H1 (cell line): ENCODE data around the gene NDUFA8. TPM values are rescaled to one million over a fixed set of nuclear protein-coding genes. Genes with fewer than 3 reads are reported as not detected.
A peak's percentile ranks its signal among the peaks of the same experiment; 100 is the strongest.

Source experiments
- CTCF ChIA-PET: fragments of 300-600 bp; sonication (Branson Sonifier 250); formaldehyde crosslinking; loops from one replicate; lab custom pipeline; 2021; ENCODE audit not compliant: partially characterized antibody; lab: Charles Lee
- POLR2A ChIA-PET: fragments of 300-600 bp; sonication (Branson Sonifier 250); formaldehyde crosslinking; loops from one replicate; lab custom pipeline; 2021; ENCODE audit warnings: inconsistent platforms; ENCODE audit not compliant: partially characterized antibody; lab: Charles Lee
- DNase-seq, 2 experiments: peaks; one replicate each; pipeline versions ENCODE4 v3.0.0 to v3.0.0-alpha.2; 2010 to 2022; ENCODE audit warnings: low spot score in 2 of 2, low read depth in 1 of 2, mixed read lengths in 1 of 2
- FAIRE-seq: peaks from 2 replicates; lab custom pipeline; 2011; peaks lifted over from hg19 to GRCh38; lab: Jason Lieb, UNC
- H2AFZ ChIP-seq: 2 replicates; pipeline ENCODE4 v1.8.1; 2012; ENCODE audit warnings: low read length, inconsistent platforms
- H2AK5ac ChIP-seq: 2 replicates; pipeline ENCODE4 v1.6.1; 2013; ENCODE audit warnings: low read depth, low read length
- H2BK120ac ChIP-seq: replicated peaks from 2 replicates; pipeline ENCODE3; 2013; ENCODE audit warnings: low read depth, low read length, inconsistent platforms
- H2BK12ac ChIP-seq: 2 replicates; pipeline ENCODE4 v1.6.1; 2013; ENCODE audit warnings: low read depth, low read length
- H2BK15ac ChIP-seq: 2 replicates; pipeline ENCODE4 v1.6.1; 2013; ENCODE audit warnings: low read length
- H2BK20ac ChIP-seq: 2 replicates; pipeline ENCODE4 v1.6.1; 2013; ENCODE audit warnings: low read length
- H2BK5ac ChIP-seq: 2 replicates; pipeline ENCODE4 v1.6.1; 2013; ENCODE audit warnings: low read depth, low read length
- H3K14ac ChIP-seq: 2 replicates; pipeline ENCODE4 v1.6.1; 2013; ENCODE audit warnings: inconsistent platforms; ENCODE audit not compliant: insufficient read length
- H3K18ac ChIP-seq: 2 replicates; pipeline ENCODE4 v1.6.1; 2013; ENCODE audit warnings: low read length; ENCODE audit errors: extremely low read depth
- H3K23ac ChIP-seq: 2 replicates; pipeline ENCODE4 v1.6.1; 2013; ENCODE audit warnings: inconsistent platforms; ENCODE audit not compliant: insufficient read length
- H3K23me2 ChIP-seq: 2 replicates; pipeline ENCODE4 v1.6.1; 2013; ENCODE audit warnings: low read depth, low read length
- H3K27ac ChIP-seq: 2 replicates; pipeline ENCODE4 v1.6.1; 2011; ENCODE audit warnings: low read depth, low read length, inconsistent platforms
- H3K27me3 ChIP-seq, 4 experiments: replicated peaks in 1 of 4; 1 replicate in 1 of 4; 2 replicates in 3 of 4; pipeline versions ENCODE4 v1.6.1 to v1.8.1; 2011 to 2013; ENCODE audit warnings: low read length in 3 of 4, mild to moderate bottlenecking in 3 of 4, inconsistent platforms in 2 of 4, mixed read lengths in 2 of 4, moderate library complexity in 1 of 4; ENCODE audit not compliant: control insufficient read depth in 3 of 4, insufficient read depth in 3 of 4; ENCODE audit errors: extremely low read depth in 1 of 4
- H3K36me3 ChIP-seq, 4 experiments: 2 replicates each; pipeline versions ENCODE4 v1.6.1 to v1.8.1; 2011 to 2013; ENCODE audit warnings: mild to moderate bottlenecking in 4 of 4, low read length in 3 of 4, moderate library complexity in 2 of 4, control low read depth in 1 of 4, inconsistent platforms in 1 of 4; ENCODE audit not compliant: insufficient read depth in 4 of 4, control insufficient read depth in 2 of 4
- H3K4ac ChIP-seq: replicated peaks from 2 replicates; pipeline ENCODE3; 2013; ENCODE audit warnings: low read length, low read depth, mixed read lengths, inconsistent platforms; ENCODE audit not compliant: insufficient read length
- H3K4me1 ChIP-seq, 4 experiments: replicated peaks in 1 of 4; 1 replicate in 1 of 4; 2 replicates in 3 of 4; pipeline versions ENCODE4 v1.6.1 to v1.8.1; 2011 to 2013; ENCODE audit warnings: low read length in 3 of 4, inconsistent platforms in 2 of 4, mixed read lengths in 1 of 4; ENCODE audit not compliant: insufficient read depth in 4 of 4, control insufficient read depth in 3 of 4
- H3K4me2 ChIP-seq, 2 experiments: 2 replicates each; pipeline versions ENCODE4 v1.6.1 to v1.8.1; 2011 to 2013; ENCODE audit warnings: low read depth in 2 of 2, low read length in 2 of 2, control low read depth in 1 of 2, inconsistent platforms in 1 of 2, mild to moderate bottlenecking in 1 of 2; ENCODE audit not compliant: insufficient read depth in 1 of 2
- H3K4me3 ChIP-seq, 4 experiments: fragments of 200-600, 300-600 bp in 1 of 4; sonication (generic), shearing (Covaris generic), sonication (Bioruptor Twin) in 1 of 4; 2 replicates each; pipeline versions ENCODE4 v1.5.1 to v1.8.1; 2011 to 2016; ENCODE audit warnings: low read length in 4 of 4, low read depth in 3 of 4, control low read depth in 2 of 4, inconsistent platforms in 2 of 4, mild to moderate bottlenecking in 2 of 4, mixed read lengths in 1 of 4, moderate library complexity in 1 of 4; ENCODE audit not compliant: insufficient read depth in 2 of 4; ENCODE audit errors: extremely low read depth in 1 of 4
- H3K56ac ChIP-seq: replicated peaks from 2 replicates; pipeline ENCODE3; 2013; ENCODE audit warnings: low read depth, mild to moderate bottlenecking, mixed read lengths, low read length, inconsistent platforms; ENCODE audit not compliant: insufficient read length
- H3K79me1 ChIP-seq: 2 replicates; pipeline ENCODE4 v1.6.1; 2013; ENCODE audit warnings: low read depth, low read length, control low read depth
- H3K79me2 ChIP-seq, 2 experiments: 2 replicates each; pipeline versions ENCODE4 v1.6.1 to v1.8.1; 2012 to 2013; ENCODE audit warnings: low read length in 2 of 2, mild to moderate bottlenecking in 2 of 2, inconsistent platforms in 1 of 2; ENCODE audit not compliant: insufficient read depth in 2 of 2, control insufficient read depth in 1 of 2
- H3K9ac ChIP-seq, 4 experiments: replicated peaks in 1 of 4; 1 replicate in 1 of 4; 2 replicates in 3 of 4; pipeline versions ENCODE4 v1.6.1 to v1.8.1; 2011 to 2013; ENCODE audit warnings: low read depth in 3 of 4, low read length in 3 of 4, control low read depth in 2 of 4, mild to moderate bottlenecking in 2 of 4, moderate library complexity in 2 of 4, inconsistent platforms in 1 of 4; ENCODE audit errors: extremely low read depth in 1 of 4
- H3K9me3 ChIP-seq, 2 experiments: 2 replicates each; pipeline versions ENCODE4 v1.6.1 to v1.8.1; 2012 to 2013; ENCODE audit warnings: mild to moderate bottlenecking in 2 of 2, moderate library complexity in 2 of 2, control low read depth in 1 of 2, inconsistent platforms in 1 of 2, low read depth in 1 of 2, low read length in 1 of 2, mixed read lengths in 1 of 2; ENCODE audit not compliant: insufficient read depth in 2 of 2
- H4K20me1 ChIP-seq, 2 experiments: replicated peaks in 1 of 2; 2 replicates each; pipeline versions ENCODE3 to v1.8.1; 2011 to 2013; ENCODE audit warnings: inconsistent platforms in 2 of 2, low read length in 2 of 2, mild to moderate bottlenecking in 1 of 2; ENCODE audit not compliant: insufficient read depth in 2 of 2, control insufficient read depth in 1 of 2
- H4K5ac ChIP-seq: 2 replicates; pipeline ENCODE4 v1.6.1; 2013; ENCODE audit warnings: low read length, low read depth, mixed read lengths, inconsistent platforms; ENCODE audit not compliant: insufficient read length
- H4K8ac ChIP-seq: 2 replicates; pipeline ENCODE4 v1.8.0; 2013; ENCODE audit warnings: mild to moderate bottlenecking, moderate library complexity, low read length, inconsistent platforms; ENCODE audit not compliant: insufficient read depth; ENCODE audit errors: extremely low read depth
- H4K91ac ChIP-seq: replicated peaks from 2 replicates; pipeline ENCODE3; 2013; ENCODE audit warnings: low read length, mixed read lengths, inconsistent platforms; ENCODE audit not compliant: insufficient read length
- ASH2L ChIP-seq: fragments of 200-600, 300-600 bp; sonication (generic); IDR thresholded peaks from one replicate; pipeline ENCODE4 v1.7.1; 2017; ENCODE audit warnings: low read length
- BACH1 ChIP-seq: IDR thresholded peaks from 2 replicates; pipeline ENCODE4 v1.6.1; 2012; ENCODE audit warnings: low read length, improper control_type of control experiment
- BCL11A ChIP-seq, 2 experiments: IDR thresholded peaks; one replicate each; pipeline ENCODE4 v1.6.1; 2011; ENCODE audit warnings: low read depth in 2 of 2, low read length in 2 of 2, mild to moderate bottlenecking in 2 of 2
- CBX5 ChIP-seq: fragments of 300-800, 300-1000 bp; sonication (generic); IDR thresholded peaks from 2 replicates; pipeline ENCODE4 v1.7.1; 2016; ENCODE audit warnings: antibody characterized with exemption, low read length, low read depth
- EZH2 ChIP-seq: fragments of 200-600 bp; sonication (generic); IDR thresholded peaks from 2 replicates; pipeline ENCODE4 v1.7.1; 2012; ENCODE audit warnings: low read depth, mild to moderate bottlenecking, moderate library complexity, low read length, inconsistent platforms; ENCODE audit not compliant: severe bottlenecking
- FOSL1 ChIP-seq: IDR thresholded peaks from 2 replicates; pipeline ENCODE4 v1.6.1; 2011; ENCODE audit warnings: mild to moderate bottlenecking, low read depth, low read length, moderate library complexity; ENCODE audit not compliant: insufficient read depth
- JUN ChIP-seq: IDR thresholded peaks from 2 replicates; pipeline ENCODE4 v1.6.1; 2011; ENCODE audit warnings: low read depth, mild to moderate bottlenecking, improper control_type of control experiment, low read length
- PHF8 ChIP-seq: fragments of 200-600 bp; sonication (generic); conservative IDR thresholded peaks from 2 replicates; pipeline ENCODE4 v1.7.1; 2012; ENCODE audit warnings: low read depth, mild to moderate bottlenecking, inconsistent platforms, low read length, moderate library complexity
- RFX5 ChIP-seq: IDR thresholded peaks from 2 replicates; pipeline ENCODE4 v1.6.1; 2011; ENCODE audit warnings: low read depth, low read length, improper control_type of control experiment, borderline replicate concordance
- SIRT6 ChIP-seq: IDR thresholded peaks from one replicate; pipeline ENCODE4 v1.7.1; 2012; ENCODE audit warnings: low read length, inconsistent platforms
- SP4 ChIP-seq: IDR thresholded peaks from 2 replicates; pipeline ENCODE4 v1.6.1; 2012; ENCODE audit warnings: low read length, inconsistent platforms
- SUZ12 ChIP-seq: fragments of 200-600 bp; sonication (generic); IDR thresholded peaks from 2 replicates; pipeline ENCODE4 v1.6.1; 2012; ENCODE audit warnings: mild to moderate bottlenecking, inconsistent platforms, low read length, moderate library complexity, mixed read lengths
- TCF12 ChIP-seq: IDR thresholded peaks from 2 replicates; pipeline ENCODE4 v1.6.1; 2011; ENCODE audit warnings: low read depth, mild to moderate bottlenecking, low read length
- USF2 ChIP-seq: IDR thresholded peaks from 2 replicates; pipeline ENCODE4 v1.6.1; 2011; ENCODE audit warnings: low read length, improper control_type of control experiment
- WGBS, 2 experiments: shearing (Covaris generic) in 1 of 2; methylation state at CpG; one replicate each; pipeline versions ENCODE4 v1.1.6 to v1.1.7; 2013 to 2015; ENCODE audit warnings: low lambda C conversion rate in 2 of 2, mixed read lengths in 2 of 2, inconsistent platforms in 1 of 2, low coverage in 1 of 2, missing lambda C conversion rate in 1 of 2; ENCODE audit not compliant: insufficient replicate concordance in 2 of 2, insufficient coverage in 1 of 2, insufficient read length in 1 of 2; ENCODE audit errors: extremely low coverage in 1 of 2, missing lambda C conversion rate in 1 of 2; 5-methylcytosine and 5-hydroxymethylcytosine counted together
- polyA plus RNA-seq, 7 experiments: library from polyadenylated mRNA; depleted of rRNA in 3 of 7; stranded (reverse) in 5 of 7; unstranded in 2 of 7; fragments of >200 nt in 5 of 7; fragments of 200-250 nt in 2 of 7; gene quantifications; 1 replicate in 5 of 7; 2 replicates in 1 of 7; 4 replicates in 1 of 7; pipeline versions ENCODE4 v1.2.1 to v1.2.3, GENCODE V29; 2011 to 2013; ENCODE audit warnings: missing spikeins in 2 of 7, mixed read lengths in 2 of 7
- total RNA-seq: library from RNA; stranded (reverse); fragmentation: NEBNext Ultra II Directional; extraction: Animal tissue kit (Norgen Biotek cat#: 25700); gene quantifications from 2 replicates; pipeline ENCODE4 v1.2.1, GENCODE V29; 2021

The NDUFA8 gene
- total and polyA plus RNA-seq, 2 of the 8 experiments (the other 6 are each of a cell fraction or from before 2014, with no cell fraction given): 61.0 to 73.8 TPM

GRCh38 chr9:122124528-122124927, 35.1 kb downstream of the NDUFA8 start:
- WGBS, 2 experiments: 81% methylated on average over 7 of the region's 7 CpGs; no CpG with 5 or more reads in 1 of the 2 experiments
- no peak overlapping the region for H4K8ac ChIP-seq
- TF ChIP-seq SUZ12 (no peak), PHF8 (no peak), JUN (no peak), TCF12 (no peak), SIRT6 (no peak), FOSL1 (no peak), RFX5 (no peak), BACH1 (no peak), SP4 (no peak), BCL11A (IDR thresholded peaks at IDR 0.05; ENCODE audit: low read depth in 2 of 2, low read length in 2 of 2) (no peak), EZH2 (no peak), ASH2L (no peak), CBX5 (no peak), USF2 (no peak)

More at GRCh38 chr9:122124528-122124927, 35.1 kb downstream of the NDUFA8 start:
- ChIA-PET POLR2A (interaction anchor here (0.8 to 1.5 kb wide), 3 partner anchors 25 to 226 kb away, joined by 3 read pairs; no protein-coding TSS in a partner anchor), CTCF (interaction anchor here (0.6 to 15.6 kb wide), 44 partner anchors 11 to 685 kb away, joined by 3 to 544 read pairs (median 6); partner anchors contain the start of genes LHX6, MORN5, MRRF and NDUFA8)
- no peak overlapping the region for H3K4me3 ChIP-seq
- H3K27me3 ChIP-seq: peaks cover 9 to 26% (median 24%) of the 10 kb centered on the region in 4 experiments
- H2AFZ ChIP-seq: no peak overlapping the region
- no peak overlapping the region for H3K18ac ChIP-seq
- H3K14ac ChIP-seq: no peak overlapping the region
- H3K23ac ChIP-seq: no peak overlapping the region
- H3K23me2 ChIP-seq: peaks cover 6% of the 10 kb centered on the region; the same call in 1 of the 2 replicates
- H3K4ac ChIP-seq: no peak overlapping the region
- H3K79me1 ChIP-seq: no peaks in the 10 kb centered on the region
- no peaks in the 10 kb centered on the region for H3K36me3 ChIP-seq
- no peak overlapping the region for H2BK120ac ChIP-seq
- H2BK15ac ChIP-seq: peak overlapping the region; percentile 81; the same call in 1 of the 2 replicates
- no peaks in the 10 kb centered on the region for H4K20me1 ChIP-seq
- H3K27ac ChIP-seq: no peak overlapping the region
- H4K91ac ChIP-seq: no peak overlapping the region
- H3K79me2 ChIP-seq: no peaks in the 10 kb centered on the region
- no peak overlapping the region for H2BK20ac ChIP-seq
- no peak overlapping the region for H3K56ac ChIP-seq
- no peak overlapping the region for H2BK5ac ChIP-seq
- DNase-seq (no peak), FAIRE-seq (no peak)
- no peaks in the 10 kb centered on the region for H3K9me3 ChIP-seq
- peaks cover 0 to 10% (median 3%) of the 10 kb centered on the region in 4 experiments; a peak in 6 of 7 replicates for H3K4me1 ChIP-seq
- no peak overlapping the region for H3K4me2 ChIP-seq
- H2BK12ac ChIP-seq: no peak overlapping the region
- H2AK5ac ChIP-seq: no peak overlapping the region
- H3K9ac ChIP-seq: no peak overlapping the region
- H4K5ac ChIP-seq: no peak overlapping the region
